Measurements from ENCODE around the gene FCGR3A. TPM values are rescaled to one million over a fixed set of nuclear protein-coding genes. Genes with fewer than 3 reads are reported as not detected.

FCGR3A gene
- total RNA-seq, 3 donors from 2014 or later, result 0.40 to 0.87 (median 0.61) TPM

DNA sequence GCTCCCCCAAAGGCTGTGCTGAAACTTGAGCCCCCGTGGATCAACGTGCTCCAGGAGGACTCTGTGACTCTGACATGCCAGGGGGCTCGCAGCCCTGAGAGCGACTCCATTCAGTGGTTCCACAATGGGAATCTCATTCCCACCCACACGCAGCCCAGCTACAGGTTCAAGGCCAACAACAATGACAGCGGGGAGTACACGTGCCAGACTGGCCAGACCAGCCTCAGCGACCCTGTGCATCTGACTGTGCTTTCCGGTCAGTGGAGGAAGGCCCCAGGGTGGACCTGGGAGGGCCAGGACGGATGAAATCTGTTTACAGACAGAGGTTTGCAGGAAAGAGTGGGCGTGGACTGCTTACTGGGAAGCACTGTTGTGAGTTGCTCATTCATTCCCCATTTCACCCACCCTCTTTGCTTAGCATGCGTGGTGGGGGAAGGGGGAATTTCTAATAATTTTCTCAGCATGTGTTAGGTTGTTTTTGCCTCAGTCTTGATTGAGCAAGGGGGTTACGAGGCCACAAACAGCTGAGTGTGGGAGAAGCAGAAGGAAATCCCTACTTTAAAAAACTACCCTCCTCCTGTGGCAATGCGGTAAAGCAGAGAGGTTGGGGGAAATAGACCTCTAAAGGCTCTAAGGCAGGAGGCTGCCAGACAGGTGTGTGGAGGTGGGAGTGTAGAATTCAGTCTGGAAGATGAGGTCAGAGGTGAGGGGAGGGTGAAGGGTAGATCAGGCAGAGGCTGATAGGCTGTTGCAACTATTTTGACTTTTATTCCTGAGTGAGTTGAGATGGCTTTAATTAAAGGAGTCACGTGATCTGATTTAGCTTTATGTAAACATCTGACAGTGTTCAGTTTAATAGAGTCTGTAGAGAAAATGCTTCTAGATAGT is 43.0 kb downstream of the FCGR3A start:
- H3K27me3 Mint-ChIP-seq (ENCODE audit: low read depth), result peaks cover 20% of the 10 kb centered on the region
- DNase-seq (no peak), ATAC-seq (no peak)
- H3K4me1 Mint-ChIP-seq (ENCODE audit: low read depth), result peaks cover 3% of the 10 kb centered on the region
- no peaks in the 10 kb centered on the region for H3K9me3 Mint-ChIP-seq
- H3K4me3 Mint-ChIP-seq, result no peak overlapping the region
- H3K36me3 Mint-ChIP-seq (ENCODE audit: insufficient read depth), result no peaks in the 10 kb centered on the region

DNA sequence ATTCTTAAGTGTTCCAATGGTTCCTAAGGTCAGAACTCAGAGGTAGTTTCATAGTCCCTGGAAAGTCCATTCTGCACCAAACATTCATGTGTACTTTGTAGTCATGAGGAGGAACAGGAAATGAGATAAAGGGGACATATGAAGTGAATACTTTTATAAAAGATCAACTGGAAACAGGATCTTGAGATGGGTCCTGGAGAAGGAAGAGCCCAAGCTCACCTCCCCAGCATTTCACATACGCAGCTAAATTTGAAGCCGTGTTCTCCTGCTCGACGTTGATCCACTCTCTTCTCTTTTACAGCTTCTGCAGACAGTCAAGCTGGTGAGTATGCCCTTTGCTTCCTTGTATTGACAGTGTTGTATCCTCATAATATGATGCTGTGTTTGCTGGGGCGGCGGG is 43.9 kb downstream of the FCGR3A start:
- Mint-ChIP-seq H3K4me3 (no peak overlapping the region), H3K36me3 (ENCODE audit: insufficient read depth) (no peaks in the 10 kb centered on the region), H3K9me3 (no peaks in the 10 kb centered on the region), H3K4me1 (ENCODE audit: low read depth) (peaks cover 3% of the 10 kb centered on the region), H3K27me3 (ENCODE audit: low read depth) (peaks cover 22% of the 10 kb centered on the region)
- no peak for DNase-seq
- ATAC-seq, result no peak

DNA sequence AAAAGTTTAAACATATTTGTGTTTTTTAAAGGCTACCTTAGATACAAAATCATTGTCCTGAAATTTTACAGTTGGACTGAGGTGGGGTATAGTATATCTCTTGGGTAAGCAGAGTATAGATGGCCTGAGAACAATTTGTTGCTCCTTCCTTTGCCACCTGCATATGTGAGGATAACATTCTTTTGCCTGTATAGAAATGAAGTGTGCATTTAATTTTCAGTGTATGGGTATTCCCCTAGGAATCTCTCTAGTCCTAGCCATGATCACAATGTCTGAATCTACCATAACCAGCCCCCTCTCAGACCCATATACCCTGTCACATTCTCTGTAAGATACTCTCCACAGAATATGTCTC is 46.2 kb downstream of the FCGR3A start:
- H3K27me3 Mint-ChIP-seq (ENCODE audit: low read depth), result peaks cover 28% of the 10 kb centered on the region
- ATAC-seq, result no peak
- no peak overlapping the region for H3K4me3 Mint-ChIP-seq
- no peak for DNase-seq
- no peaks in the 10 kb centered on the region for H3K9me3 Mint-ChIP-seq
- H3K4me1 Mint-ChIP-seq (ENCODE audit: low read depth), result peaks cover 10% of the 10 kb centered on the region
- no peaks in the 10 kb centered on the region for H3K36me3 Mint-ChIP-seq (ENCODE audit: insufficient read depth)

DNA sequence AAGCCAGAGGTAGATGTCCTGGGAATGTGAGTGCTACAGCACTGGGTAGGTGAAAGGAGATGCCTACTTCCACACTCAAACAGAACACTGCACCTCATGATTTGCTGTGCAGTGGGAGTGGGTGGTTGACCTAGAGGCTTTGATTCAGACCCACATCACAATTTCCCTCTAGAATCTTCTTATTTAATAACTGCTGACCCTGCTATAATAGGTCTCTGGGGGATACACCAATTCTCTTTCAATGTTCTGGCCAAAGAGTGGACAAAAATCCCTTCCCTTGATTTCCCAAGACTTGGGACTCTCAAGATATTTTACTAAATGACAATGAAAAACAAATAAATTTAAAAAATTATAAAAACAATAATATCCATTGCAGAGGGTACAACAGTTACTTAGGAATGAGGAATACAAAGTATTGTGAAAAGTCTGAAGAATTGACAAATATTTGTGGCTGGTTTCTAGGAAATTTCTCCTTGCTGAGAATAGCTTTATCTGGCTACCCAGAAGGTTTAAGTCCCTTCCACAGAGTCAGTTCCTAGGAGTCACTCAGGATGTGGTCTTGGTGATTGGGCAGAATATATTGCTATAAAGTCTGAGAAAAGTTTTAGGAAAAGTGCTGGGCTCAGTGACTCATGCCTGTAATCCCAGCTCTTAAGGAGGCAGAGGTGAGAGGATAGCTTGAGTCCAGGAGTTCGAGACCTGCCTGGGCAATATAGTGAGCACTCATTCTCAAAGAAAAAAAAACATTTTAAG is 46.8 kb downstream of the FCGR3A start:
- Mint-ChIP-seq H3K9me3 (no peaks in the 10 kb centered on the region), H3K4me1 (ENCODE audit: low read depth) (peaks cover 10% of the 10 kb centered on the region), H3K36me3 (ENCODE audit: insufficient read depth) (no peaks in the 10 kb centered on the region), H3K27me3 (ENCODE audit: low read depth) (peaks cover 29% of the 10 kb centered on the region), H3K4me3 (no peak overlapping the region)
- DNase-seq (no peak), ATAC-seq (no peak)

DNA sequence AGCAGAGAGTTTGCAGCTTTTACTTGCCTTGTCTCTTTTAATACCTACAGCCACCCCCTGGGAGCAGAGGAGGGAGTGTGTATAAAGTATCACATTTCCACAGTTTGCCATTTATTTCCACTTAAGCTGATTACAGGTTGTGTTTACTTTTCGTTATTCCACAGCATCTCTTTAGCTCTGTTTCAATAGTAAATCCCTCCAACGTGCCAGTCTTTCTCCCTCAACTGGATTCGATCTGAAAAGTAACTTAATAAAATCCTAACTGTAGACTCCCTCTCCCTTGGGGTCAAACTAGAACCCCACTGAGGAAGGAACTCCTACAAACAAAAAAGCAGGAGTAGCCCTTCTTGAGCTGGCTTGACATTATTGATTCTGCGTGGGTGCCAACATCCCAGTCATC is 47.4 kb downstream of the FCGR3A start:
- DNase-seq (no peak), ATAC-seq (no peak)
- H3K36me3 Mint-ChIP-seq (ENCODE audit: insufficient read depth), result no peaks in the 10 kb centered on the region
- H3K9me3 Mint-ChIP-seq, result no peaks in the 10 kb centered on the region
- no peak overlapping the region for H3K4me3 Mint-ChIP-seq
- peaks cover 32% of the 10 kb centered on the region for H3K27me3 Mint-ChIP-seq (ENCODE audit: low read depth)
- H3K4me1 Mint-ChIP-seq (ENCODE audit: low read depth), result peaks cover 10% of the 10 kb centered on the region

- Mint-ChIP-seq H3K9me3 (no peaks in the 10 kb centered on the region), H3K4me1 (ENCODE audit: low read depth) (peaks cover 7% of the 10 kb centered on the region), H3K4me3 (no peak overlapping the region), H3K27me3 (ENCODE audit: low read depth) (peaks cover 34% of the 10 kb centered on the region), H3K36me3 (ENCODE audit: insufficient read depth) (no peaks in the 10 kb centered on the region)
- DNase-seq (no peak), ATAC-seq (no peak)
Observed at GRCh38 chr1:161501234-161501633, 48.4 kb downstream of the FCGR3A start.

- Mint-ChIP-seq H3K27me3 (ENCODE audit: low read depth) (peaks cover 32% of the 10 kb centered on the region), H3K4me1 (ENCODE audit: low read depth) (peaks cover 7% of the 10 kb centered on the region), H3K36me3 (ENCODE audit: insufficient read depth) (no peaks in the 10 kb centered on the region), H3K9me3 (no peaks in the 10 kb centered on the region), H3K4me3 (no peak overlapping the region)
- ATAC-seq, result no peak
- DNase-seq, result no peak
Observed at GRCh38 chr1:161499099-161500039, 50.2 kb downstream of the FCGR3A start.

DNA sequence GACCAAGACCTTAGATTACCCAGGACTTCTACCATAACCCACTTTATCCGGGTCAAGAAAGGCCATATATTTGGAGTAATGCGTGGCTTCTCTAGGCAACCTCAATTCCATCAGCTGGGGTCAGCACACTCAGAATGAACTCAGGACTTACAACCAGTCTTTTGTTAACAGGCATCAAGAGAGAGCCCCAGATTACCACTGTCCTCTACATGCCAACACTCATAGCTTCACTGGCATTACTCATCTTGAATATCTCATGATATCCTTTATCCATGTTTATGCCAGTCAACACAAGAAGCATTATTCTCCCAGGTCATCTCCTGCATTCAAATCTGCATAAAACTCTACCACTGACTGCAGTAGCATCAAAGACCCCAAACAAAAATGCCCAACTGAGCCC is 51.0 kb downstream of the FCGR3A start:
- ATAC-seq, result no peak
- peaks cover 31% of the 10 kb centered on the region for H3K27me3 Mint-ChIP-seq (ENCODE audit: low read depth)
- H3K36me3 Mint-ChIP-seq (ENCODE audit: insufficient read depth), result no peaks in the 10 kb centered on the region
- no peak overlapping the region for H3K4me3 Mint-ChIP-seq
- H3K4me1 Mint-ChIP-seq (ENCODE audit: low read depth), result peaks cover 7% of the 10 kb centered on the region
- DNase-seq, result no peak
- no peaks in the 10 kb centered on the region for H3K9me3 Mint-ChIP-seq

GRCh38 chr1:161497961-161498360 is 51.7 kb downstream of the FCGR3A start:
- Mint-ChIP-seq H3K27me3 (ENCODE audit: low read depth) (peaks cover 34% of the 10 kb centered on the region), H3K36me3 (ENCODE audit: insufficient read depth) (no peaks in the 10 kb centered on the region), H3K4me1 (ENCODE audit: low read depth) (peaks cover 7% of the 10 kb centered on the region), H3K4me3 (no peak overlapping the region), H3K9me3 (no peaks in the 10 kb centered on the region)
- ATAC-seq (no peak), DNase-seq (no peak)

GRCh38 chr1:161495490-161495889 is 54.1 kb downstream of the FCGR3A start:
- DNase-seq (no peak), ATAC-seq (no peak)
- Mint-ChIP-seq H3K4me1 (ENCODE audit: low read depth) (peaks cover 14% of the 10 kb centered on the region), H3K36me3 (ENCODE audit: insufficient read depth) (no peaks in the 10 kb centered on the region), H3K4me3 (no peak overlapping the region), H3K27me3 (ENCODE audit: low read depth) (peaks cover 47% of the 10 kb centered on the region), H3K9me3 (no peaks in the 10 kb centered on the region)

DNA sequence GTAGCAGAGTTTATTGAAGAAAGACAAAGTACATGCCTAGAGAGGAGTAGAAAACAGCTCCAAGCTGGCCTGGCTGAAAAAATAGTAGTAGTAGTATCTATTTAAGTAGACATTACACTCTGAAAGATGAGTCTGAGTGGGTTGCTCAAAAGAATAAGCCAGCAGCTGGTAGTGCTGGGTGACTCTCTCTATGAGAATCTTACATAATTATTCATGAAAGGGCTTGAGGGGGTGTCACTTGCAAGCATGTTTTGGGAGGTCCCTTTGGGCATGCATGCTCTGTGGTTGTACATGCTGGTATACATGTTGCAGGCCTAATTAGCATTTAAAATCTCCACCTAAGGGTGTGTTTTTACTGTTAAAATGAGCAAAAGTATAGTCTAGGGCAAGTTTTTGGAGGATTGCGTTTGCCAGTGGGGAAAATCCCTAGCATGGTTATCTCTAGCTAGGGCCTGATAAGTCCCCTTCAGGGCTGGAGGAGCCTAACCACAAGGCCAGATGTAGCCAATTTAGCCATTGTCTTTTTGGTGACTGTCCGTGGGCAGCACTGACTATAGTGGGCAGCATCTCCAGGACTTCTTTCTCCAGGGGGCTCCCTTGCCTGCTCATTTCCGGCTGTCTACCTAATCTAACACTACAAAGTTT is 55.4 kb downstream of the FCGR3A start:
- Mint-ChIP-seq H3K4me1 (ENCODE audit: low read depth) (peaks cover 9% of the 10 kb centered on the region), H3K9me3 (no peaks in the 10 kb centered on the region), H3K27me3 (ENCODE audit: low read depth) (peaks cover 51% of the 10 kb centered on the region), H3K36me3 (ENCODE audit: insufficient read depth) (no peaks in the 10 kb centered on the region), H3K4me3 (no peak overlapping the region)
- DNase-seq (no peak), ATAC-seq (no peak)

GRCh38 chr1:161492827-161493226 is 56.8 kb downstream of the FCGR3A start:
- DNase-seq (no peak), ATAC-seq (no peak)
- H3K9me3 Mint-ChIP-seq, result no peaks in the 10 kb centered on the region
- peaks cover 50% of the 10 kb centered on the region for H3K27me3 Mint-ChIP-seq (ENCODE audit: low read depth)
- no peak overlapping the region for H3K4me3 Mint-ChIP-seq
- H3K4me1 Mint-ChIP-seq (ENCODE audit: low read depth), result peaks cover 7% of the 10 kb centered on the region
- H3K36me3 Mint-ChIP-seq (ENCODE audit: insufficient read depth), result no peaks in the 10 kb centered on the region

Data from activated T-cell treated with anti-CD3 and anti-CD28 coated beads, Interleukin-2, amount 50 U/mL, for 4 hours (primary cell).